Activated CD8-positive, alpha-beta memory T cell treated with anti-CD3 and anti-CD28 coated beads for 24 hours (primary cell): ENCODE data around the gene CEP57L1.

Source experiments
- DNase-seq: peaks from one replicate; pipeline ENCODE4 v3.0.0-alpha.2; 2020

The CEP57L1 gene

GRCh38 chr6:109095036-109095834 is at the start of gene CEP57L1:
Gene CEP57L1 (plus strand): TSS chr6:109095507. CDS start chr6:109145222, 49,715 bp downstream.
- peak; percentile 97 for DNase-seq

GRCh38 chr6:109048176-109048575 is 47.1 kb upstream of the CEP57L1 start:
- DNase-seq: no peak

- DNase-seq: no peak
These were observed 46.5 kb upstream of the CEP57L1 start for GRCh38 chr6:109048670-109049415.

GRCh38 chr6:109050012-109050411 is 45.3 kb upstream of the CEP57L1 start:
- DNase-seq: no peak

GRCh38 chr6:109050447-109051102 is 44.7 kb upstream of the CEP57L1 start:
- DNase-seq: no peak

GRCh38 chr6:109051301-109052017 is 43.8 kb upstream of the CEP57L1 start:
- DNase-seq: no peak

- no peak for DNase-seq
These were observed 43.2 kb upstream of the CEP57L1 start for GRCh38 chr6:109052018-109052651.

- DNase-seq: no peak
These were observed 42.5 kb upstream of the CEP57L1 start for GRCh38 chr6:109052852-109053251.

GRCh38 chr6:109053336-109053735 is 42.0 kb upstream of the CEP57L1 start:
- DNase-seq: no peak

- DNase-seq: no peak
These were observed 39.5 kb upstream of the CEP57L1 start for GRCh38 chr6:109055771-109056235.

GRCh38 chr6:109056661-109057060 is 38.6 kb upstream of the CEP57L1 start:
- DNase-seq: no peak

- no peak for DNase-seq
These were observed 36.7 kb upstream of the CEP57L1 start for GRCh38 chr6:109058620-109059019.

GRCh38 chr6:109059153-109059552 is 36.2 kb upstream of the CEP57L1 start:
- DNase-seq: no peak

GRCh38 chr6:109059571-109060021 is 35.7 kb upstream of the CEP57L1 start:
- no peak for DNase-seq

GRCh38 chr6:109060571-109060970 is 34.7 kb upstream of the CEP57L1 start:
- DNase-seq: no peak

- DNase-seq: no peak
These were observed 33.1 kb upstream of the CEP57L1 start for GRCh38 chr6:109062216-109062615.

- DNase-seq: no peak
These were observed 32.4 kb upstream of the CEP57L1 start for GRCh38 chr6:109062767-109063352.

GRCh38 chr6:109069746-109070145 is 25.6 kb upstream of the CEP57L1 start:
- DNase-seq: no peak

GRCh38 chr6:109071125-109071917 is 24.0 kb upstream of the CEP57L1 start:
- no peak for DNase-seq

GRCh38 chr6:109073344-109074132 is 21.8 kb upstream of the CEP57L1 start:
- DNase-seq: no peak
